IMR-90 (cell line): Measurements from ENCODE around the gene ZNF800.

Source experiments
- CHD1 ChIP-seq: IDR thresholded peaks from 2 replicates; pipeline ENCODE4 v1.6.1; 2012; ENCODE audit warnings: low read depth, low read length, improper control_type of control experiment
- CTCF ChIP-seq: conservative IDR thresholded peaks from 2 replicates; pipeline ENCODE4 v1.5.1; 2012; ENCODE audit warnings: mild to moderate bottlenecking, low read depth, low read length, improper control_type of control experiment
- ELK1 ChIP-seq: fragments of 150-350 bp; IDR thresholded peaks from 2 replicates; pipeline ENCODE4 v1.6.1; 2016; ENCODE audit warnings: low read depth, mild to moderate bottlenecking, low read length, moderate library complexity, borderline replicate concordance
- MAFK ChIP-seq: IDR thresholded peaks from 2 replicates; pipeline ENCODE4 v1.6.1; 2012; ENCODE audit warnings: low read depth, low read length, improper control_type of control experiment
- MAZ ChIP-seq: IDR thresholded peaks from 2 replicates; pipeline ENCODE4 v1.6.1; 2012; ENCODE audit warnings: low read depth, mild to moderate bottlenecking, low read length, improper control_type of control experiment, moderate library complexity, borderline replicate concordance
- MXI1 ChIP-seq: IDR thresholded peaks from 2 replicates; pipeline ENCODE4 v1.6.1; 2012; ENCODE audit warnings: low read depth, mild to moderate bottlenecking, low read length, moderate library complexity, borderline replicate concordance
- POLR2A ChIP-seq: IDR thresholded peaks from 2 replicates; pipeline ENCODE4 v1.6.1; 2012; ENCODE audit warnings: mild to moderate bottlenecking, low read depth, low read length
- RAD21 ChIP-seq: IDR thresholded peaks from 2 replicates; pipeline ENCODE4 v1.6.1; 2012; ENCODE audit warnings: low read length, improper control_type of control experiment
- RFX5 ChIP-seq: IDR thresholded peaks from 2 replicates; pipeline ENCODE4 v1.8.0; 2012; ENCODE audit warnings: low read depth, mild to moderate bottlenecking, low read length, moderate library complexity
- SMC3 ChIP-seq: fragments of 150-350 bp; IDR thresholded peaks from 2 replicates; pipeline ENCODE4 v1.6.1; 2016; ENCODE audit warnings: low read depth, mild to moderate bottlenecking, antibody characterized with exemption, low read length, moderate library complexity
- USF2 ChIP-seq: fragments of 150-350 bp; IDR thresholded peaks from 2 replicates; pipeline ENCODE4 v1.6.1; 2017; ENCODE audit warnings: mild to moderate bottlenecking, antibody characterized with exemption, low read length, low read depth

- TF ChIP-seq POLR2A (no peak), CTCF (no peak), MAFK (no peak), CHD1 (no peak), MXI1 (no peak), RAD21 (no peak), USF2 (no peak), ELK1 (no peak), MAZ (no peak), RFX5 (no peak), SMC3 (no peak)
These were observed 54.9 kb downstream of the ZNF800 start for GRCh38 chr7:127337581-127337980.
